Activated CD4-positive, alpha-beta T cell treated with anti-CD3 and anti-CD28 coated beads for 1 hour (primary cell): ENCODE results near the gene TOP3B.

ENCODE experiments used
- DNase-seq: peaks from one replicate; pipeline ENCODE4 v3.0.0-alpha.2; 2020

Gene TOP3B

DNA sequence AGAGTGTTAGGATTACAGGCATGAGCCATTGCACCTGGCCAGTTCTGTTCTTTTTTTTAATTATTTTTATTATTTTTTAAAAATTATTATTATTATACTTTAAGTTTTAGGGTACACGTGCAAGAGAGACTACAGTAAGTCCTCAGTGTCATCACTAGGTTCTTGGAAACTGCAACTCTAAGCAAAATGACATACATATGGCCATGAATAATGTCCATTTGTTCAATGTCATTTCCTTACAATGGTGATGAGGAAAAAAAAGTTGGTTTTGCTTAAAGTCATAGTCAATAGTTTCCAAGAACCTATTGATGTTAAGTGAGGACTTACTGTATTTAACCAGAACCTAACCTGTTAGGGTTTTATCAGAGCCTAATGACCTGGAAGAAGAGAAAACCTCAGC lies 29.4 kb upstream of the TOP3B start:
- no peak for DNase-seq

DNA sequence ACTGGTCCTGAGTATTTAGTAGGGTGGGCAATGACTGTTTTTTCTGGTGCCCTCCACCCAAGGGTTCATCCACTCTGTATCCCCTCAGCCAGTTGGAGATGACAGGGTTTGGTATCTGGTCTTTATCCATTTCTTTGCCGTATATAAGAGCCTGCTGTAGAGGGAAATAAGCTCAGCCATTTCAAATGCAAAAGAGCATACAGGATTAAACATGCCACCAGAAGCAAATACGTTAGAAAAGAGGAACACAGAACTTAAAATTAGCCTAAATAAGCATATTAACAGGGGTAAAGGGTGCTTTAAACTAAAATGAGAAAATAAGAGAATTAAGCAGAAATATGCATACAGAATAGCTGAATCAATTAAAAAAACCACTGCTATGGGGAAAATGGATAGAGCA lies 27.8 kb upstream of the TOP3B start:
- no peak for DNase-seq

DNA sequence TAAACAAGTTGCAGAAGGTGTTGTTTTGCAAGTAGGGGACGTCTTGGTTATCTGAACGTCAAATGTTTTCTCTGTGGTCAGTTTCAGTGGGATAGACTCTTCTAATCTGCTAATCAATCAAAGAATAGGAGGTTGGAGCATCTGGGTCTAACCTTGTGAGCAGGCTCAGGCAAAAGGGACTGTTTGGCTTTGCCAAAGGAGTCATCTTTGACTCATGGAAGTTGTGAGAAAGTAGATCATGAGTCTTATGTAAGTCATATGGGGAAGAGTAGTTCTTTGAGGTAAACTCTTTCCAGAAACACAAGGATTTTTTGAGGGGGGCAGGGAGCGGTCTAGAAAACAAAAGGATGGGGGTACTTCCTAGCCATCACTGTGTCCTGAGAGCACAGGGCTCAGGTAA lies 27.1 kb upstream of the TOP3B start:
- DNase-seq, result no peak

DNA sequence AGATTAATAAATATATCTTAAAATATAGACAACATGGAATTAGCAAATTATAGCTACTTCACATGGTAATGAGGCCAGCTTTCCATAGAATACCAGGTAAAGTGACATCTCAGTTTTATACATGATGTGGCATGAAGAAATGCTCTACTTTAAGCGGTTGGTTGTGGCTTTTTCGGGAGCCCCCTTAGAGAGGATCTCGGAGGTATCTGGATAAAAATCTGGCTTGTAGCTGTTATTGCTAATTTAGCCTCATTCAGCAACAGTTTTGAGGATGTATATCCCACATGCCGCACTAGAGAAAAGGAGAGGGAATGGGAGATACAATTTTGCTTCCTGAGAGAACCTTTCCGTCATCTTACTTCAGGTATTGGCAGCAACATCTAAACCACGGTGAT lies 24.0 kb upstream of the TOP3B start:
- no peak for DNase-seq

DNA sequence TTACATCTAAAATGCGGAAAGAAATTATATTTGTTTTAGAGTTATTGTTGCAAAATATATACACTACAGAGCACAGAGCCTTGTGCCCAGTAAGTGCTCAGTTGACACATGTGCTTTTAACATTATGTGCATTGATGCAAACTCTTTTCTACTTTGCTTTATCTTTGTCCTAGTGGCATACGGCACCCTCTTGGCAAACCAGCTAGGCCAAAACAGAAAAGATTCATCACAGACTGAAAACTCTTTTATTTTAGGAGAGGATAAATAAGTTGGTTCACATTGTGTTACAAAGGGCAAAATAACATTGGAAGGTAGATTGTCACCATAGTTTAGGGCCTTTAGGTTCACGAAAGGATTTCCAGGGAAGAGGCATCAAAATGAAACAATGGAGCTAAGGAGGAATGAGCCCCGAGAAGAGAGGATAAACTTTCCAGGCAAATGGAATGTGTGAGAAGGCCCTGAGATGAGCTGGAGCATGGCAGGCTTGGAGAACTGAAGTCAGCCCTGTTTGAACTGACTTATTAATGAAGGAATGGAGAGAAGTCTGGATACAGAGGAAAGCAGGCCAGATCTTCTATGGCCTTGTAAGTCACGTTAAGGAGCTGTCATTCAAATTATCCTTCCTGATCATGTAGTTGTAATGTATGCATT lies 23.5 kb upstream of the TOP3B start:
- no peak for DNase-seq

DNA sequence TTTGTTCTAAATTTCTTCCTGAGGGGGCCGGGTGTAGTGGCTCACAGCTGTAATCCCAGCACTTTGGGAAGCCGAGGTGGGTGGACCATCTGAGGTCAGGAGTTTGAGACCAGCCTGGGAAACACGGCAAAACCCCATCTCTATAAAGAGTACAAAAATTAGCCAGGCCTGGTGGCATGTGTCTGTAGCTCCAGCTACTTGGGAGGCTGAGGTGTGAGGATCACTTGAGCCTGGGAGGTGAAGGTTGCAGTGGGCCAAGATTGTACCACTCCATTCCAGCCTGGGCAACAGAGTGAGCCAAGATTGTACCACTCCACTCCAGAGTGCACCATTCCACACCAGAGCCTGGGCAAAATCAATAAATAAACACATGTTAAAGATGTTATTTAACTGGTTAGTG lies 20.6 kb upstream of the TOP3B start:
- DNase-seq, result no peak

DNA sequence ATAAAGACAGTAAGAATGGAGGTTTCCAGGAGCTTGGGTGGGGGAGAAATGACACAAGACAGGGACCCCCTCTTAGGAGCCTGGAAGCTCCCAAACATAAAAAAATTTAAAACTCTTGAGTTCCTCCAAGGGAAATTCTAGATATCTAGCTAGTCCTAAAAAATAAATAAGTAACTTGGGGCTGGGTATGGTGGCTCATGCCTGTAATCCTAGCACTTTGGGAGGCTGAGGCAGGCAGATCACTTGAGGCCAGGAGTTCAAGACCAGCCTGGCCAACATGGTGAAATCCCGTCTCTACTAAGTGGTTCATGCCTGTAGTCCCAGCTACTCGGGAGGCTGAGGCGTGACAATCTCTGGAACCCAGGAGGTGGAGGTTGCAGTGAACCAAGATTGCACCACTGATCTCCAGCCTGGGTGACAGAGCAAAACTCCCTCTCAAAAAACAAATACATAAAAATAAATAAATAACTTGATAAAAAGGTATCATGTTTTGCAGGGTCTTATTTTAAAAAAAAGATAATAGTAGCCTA lies 20.0 kb upstream of the TOP3B start:
- DNase-seq, result no peak

DNA sequence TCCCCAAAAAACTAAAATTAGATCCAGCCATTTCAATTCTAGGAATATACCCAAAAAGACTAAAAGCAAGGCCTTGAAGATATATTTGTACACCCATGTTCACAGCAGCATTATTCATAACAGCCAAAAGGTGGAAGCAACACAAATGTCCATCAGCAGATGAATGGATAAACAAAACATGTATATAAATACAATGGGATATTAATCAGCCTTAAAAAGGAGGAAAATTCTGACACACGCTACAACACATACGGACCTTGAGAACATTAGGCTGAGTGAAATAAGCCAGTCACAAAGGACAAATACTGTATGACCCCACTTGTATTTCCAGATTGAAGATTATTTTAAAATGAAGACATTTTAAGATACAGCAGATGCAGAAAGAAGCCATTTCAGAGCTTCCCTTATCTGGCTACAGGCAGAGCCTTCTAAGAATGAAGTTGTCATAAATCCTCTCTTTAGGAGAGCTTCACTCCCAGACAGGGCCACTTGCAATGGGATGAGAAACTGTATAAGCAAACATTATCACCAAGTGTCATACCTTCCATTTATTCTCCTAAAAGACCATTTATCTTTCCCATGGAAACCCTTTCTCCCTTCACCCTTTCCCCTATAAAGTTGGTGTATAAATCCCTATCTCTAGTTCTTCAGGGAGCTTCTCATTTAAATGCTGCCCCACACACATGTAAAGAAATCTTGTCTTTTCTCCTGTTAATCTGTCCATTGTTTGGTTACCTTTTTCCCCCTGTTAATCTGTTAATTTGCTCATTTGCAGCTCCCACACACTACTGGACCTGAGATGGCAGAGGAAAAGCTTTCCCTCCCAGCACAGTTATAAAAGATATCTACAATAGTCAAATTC lies 19.3 kb upstream of the TOP3B start:
- DNase-seq, result no peak

DNA sequence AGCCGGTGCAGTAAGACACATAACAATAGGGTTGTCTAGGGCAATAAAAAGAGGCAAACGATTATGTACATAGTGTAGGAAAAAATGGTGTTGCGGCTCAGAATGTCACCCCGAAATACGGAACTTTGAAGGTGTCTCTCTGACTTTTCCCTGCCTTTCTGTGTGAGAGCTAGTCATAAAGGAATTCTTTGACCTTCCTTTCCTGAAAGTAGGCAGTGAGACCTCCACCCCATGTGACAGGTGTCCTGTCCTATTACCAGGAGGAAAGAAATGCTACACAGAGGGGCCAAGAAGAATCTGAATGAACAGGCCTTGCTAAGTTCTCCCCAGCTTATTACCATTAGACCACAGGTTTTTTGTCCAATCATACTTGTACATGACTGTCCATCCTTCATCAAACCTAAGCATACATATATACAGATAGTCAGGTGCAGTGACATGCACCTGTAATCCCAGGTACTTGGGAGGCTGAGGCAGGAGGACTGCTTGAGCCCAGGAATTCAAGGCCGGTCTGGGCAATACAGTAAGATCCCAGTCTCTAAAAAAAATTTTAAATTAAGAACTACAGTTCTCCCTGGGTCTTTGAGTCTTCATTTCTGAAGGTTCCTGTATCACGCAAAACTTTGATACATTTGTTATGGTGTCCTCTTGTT lies 16.1 kb upstream of the TOP3B start:
- no peak for DNase-seq

DNA sequence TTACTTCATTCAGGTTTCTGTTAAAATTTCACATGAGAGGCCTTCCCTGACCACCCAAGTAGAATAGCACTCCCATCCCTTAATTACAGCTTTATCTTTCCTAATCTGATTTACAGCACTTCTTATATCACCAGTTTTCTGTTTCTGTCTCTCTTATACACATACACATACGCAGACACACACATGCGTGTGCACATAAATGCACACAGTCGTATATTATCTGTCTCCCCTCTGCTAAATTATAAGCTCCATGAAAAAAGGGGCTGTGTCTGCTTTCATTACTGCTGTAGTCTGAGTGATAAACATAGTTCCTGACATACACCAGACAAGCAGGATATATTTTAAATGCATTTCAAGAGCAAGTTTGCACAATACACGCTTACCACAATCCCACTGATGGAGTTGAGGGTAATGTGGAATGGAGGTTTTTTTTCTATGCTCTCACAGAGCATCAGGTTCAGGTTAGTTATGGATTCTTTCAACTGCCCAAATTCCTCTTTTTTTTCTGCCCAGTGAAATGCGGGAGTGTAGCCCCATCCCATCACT lies 13.7 kb upstream of the TOP3B start:
- DNase-seq, result no peak

DNA sequence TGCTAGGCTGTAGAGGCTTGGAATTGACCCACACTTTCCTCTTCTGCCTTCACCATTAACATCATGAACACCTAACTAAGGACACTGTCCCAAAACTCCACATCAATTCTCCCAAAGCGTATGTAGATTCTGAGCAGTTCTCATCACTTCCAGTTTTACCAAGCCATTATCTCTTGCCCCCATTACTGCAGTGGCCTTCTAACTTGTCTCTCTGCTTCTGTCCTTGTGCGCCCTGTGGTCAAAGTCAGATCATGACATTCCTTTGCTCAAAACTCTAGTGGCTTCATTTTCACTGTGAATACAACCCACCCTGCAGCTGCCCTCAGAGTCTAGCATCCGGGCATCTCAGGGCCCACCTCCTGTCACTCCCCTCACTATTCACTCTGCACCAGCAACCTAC lies 13.1 kb upstream of the TOP3B start:
- DNase-seq, result no peak

DNA sequence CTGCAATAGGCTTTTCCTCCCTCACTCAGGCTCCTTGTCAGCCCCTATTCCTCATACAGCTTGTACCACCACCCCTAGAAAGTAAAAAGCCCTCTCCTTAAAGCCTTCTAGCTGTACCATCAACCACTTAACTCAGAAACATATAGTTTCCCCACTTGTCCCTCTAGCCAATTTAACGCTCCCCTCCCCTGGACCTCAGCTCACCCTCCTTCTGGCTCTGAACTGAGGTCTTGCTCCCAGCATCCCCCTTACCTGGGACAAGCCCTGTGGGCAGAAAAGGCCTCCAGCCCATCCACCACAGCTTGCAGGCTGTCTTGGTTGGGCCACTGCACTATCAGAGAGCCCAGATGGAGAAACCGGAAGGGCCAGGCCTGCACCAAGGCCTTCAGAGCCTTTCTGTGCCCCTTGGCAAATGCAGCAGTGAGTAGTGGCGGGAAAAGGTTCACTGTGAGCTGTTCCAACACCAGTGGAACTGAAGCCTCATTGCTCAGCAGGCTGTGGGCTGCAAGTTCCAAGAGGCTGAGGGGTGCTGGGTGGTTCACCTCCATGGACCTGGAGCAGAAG lies 12.4 kb upstream of the TOP3B start:
- DNase-seq, result no peak

DNA sequence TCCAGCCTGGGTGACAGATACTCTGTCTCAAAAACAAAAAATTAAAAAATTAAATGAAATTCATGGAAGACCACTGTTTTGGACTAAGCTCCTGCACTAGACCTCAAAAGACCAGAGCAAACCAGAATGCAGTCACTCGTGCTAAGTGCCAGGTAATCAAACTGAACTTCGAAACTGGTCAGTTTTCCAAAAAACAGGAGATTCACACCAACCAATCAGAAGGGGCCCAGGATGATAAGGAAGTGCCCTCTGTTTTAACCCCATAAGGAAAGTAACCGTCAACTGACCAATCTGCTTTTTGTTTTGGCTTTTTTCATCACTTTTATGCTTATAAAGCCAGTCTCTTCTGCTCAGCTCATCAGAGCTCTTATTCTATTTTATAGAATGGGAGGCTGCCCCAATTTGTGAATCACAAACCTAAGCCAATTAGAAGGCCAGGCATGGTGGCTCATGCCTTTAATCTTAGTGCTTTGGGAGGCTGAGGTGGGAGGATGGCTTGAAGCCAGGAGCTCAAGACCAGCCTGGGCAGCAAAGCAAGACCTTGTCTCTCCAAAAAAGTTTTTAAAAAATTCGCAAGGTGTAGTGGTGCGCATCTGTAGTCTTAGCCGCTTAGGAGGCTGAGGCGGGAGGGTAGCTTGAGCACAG lies 10.1 kb upstream of the TOP3B start:
- DNase-seq, result no peak

DNA sequence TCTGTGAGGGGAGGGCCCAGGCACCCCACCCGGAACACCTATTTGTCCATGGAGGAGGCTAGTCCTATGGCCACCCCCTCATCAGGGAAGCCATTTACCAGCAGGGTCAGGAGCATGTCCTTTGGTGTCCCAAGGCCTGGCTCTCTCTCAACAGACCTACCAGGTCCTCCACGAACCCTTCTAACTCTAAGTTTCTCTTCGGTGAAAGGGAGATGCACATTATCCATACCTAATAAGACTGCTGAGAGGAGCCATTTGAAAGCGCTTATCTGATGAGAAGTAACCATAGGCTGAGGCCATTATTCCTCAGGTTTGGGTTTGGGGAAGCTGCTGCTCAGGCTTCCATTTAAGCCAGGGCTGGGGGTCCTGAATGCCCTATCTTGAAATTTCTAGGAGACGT lies 9.2 kb upstream of the TOP3B start:
- no peak for DNase-seq

DNA sequence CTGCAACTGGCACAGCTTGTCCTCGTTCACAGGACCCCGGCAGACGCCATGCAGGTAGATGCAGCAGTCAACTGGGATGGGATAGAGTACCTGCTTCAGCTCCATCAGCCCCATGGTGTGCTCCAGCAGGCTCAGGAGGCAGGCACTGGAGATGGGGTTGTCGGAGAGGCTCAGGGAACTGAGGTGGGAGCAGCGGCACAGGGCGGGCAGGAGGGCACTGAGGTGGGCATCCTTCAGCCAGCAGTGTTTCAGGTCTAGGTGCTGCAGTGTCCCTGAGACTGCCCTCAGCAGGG lies 8.7 kb upstream of the TOP3B start:
- no peak for DNase-seq

DNA sequence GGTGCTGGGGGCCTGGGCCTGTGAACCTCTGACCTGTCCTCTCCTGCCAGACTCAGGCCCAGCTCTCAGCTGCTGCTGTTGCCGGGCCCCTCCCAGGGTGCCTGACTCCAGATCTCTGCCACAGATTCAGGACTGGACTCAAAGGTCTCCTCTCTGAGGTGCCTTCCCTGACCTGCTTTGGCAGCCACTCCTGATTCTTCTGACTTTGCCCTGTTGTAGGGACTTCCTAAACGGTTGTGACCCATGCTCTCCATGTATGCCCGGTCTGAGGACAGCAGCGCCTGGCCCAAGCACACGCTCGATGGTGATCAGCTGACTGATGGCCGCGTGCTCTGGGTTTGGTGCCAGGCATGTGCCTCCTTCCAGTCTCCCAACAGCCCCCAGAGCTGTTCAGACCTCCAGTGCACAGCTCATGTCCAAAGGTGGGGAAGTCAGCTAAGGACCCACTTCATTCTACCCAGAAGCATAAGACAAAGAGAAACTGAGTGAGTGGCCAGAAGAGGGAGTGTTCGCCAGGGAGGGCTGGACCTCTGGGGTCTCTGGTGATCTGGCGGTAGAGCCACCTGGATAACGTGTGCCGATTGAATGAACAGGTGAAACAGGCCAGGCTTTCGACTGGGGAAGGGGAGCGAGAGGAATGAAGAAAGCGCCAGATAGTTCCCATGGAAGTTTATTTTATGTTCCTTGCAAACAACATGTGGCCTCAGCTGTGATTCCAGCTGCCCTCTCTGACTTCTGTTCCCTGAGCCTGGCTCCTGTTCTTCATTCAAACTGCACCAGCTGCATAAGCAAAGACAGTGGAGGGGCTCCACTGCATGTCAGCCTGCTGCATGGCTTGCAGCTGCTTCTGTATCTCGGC lies 8.1 kb upstream of the TOP3B start:
- no peak for DNase-seq

DNA sequence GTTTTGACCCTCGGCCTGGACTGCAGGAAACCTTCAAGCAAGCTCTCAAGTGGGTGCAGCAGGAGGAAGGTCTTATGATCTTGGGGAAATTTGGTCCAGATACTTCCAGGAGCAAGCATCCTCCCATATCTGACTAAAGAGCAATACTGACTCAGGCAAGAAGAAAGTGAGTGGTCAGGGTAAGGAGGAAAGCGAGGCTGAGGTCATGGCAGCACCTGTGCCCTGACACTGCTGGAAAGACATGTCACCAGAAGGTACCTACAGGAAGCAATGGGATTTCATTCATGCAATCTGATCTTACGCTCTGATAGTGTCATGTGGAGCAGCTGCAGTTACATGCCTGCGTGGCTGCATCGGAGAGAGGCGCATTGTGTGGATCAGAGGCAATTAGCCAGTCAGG lies 6.5 kb upstream of the TOP3B start:
- DNase-seq, result no peak

DNA sequence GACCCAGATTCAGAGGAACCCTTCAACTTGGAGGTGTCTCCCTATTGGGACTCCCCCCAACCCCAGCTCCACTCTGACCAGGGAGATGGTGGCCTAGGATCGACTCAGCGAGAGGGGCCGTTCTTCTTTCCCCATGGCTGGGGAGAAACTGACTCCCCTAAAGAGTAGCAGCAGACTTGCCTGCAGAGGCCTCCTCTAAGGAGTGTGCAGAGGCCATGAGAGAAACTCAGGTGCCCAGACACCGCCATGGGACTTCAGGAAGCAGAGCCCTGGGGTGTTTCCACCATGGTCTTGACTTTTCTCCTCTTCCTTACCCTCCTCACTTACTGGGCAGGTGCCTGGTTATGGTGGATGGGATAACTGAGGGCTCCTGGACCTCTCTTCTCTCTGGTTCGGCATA lies 2.6 kb upstream of the TOP3B start:
- no peak for DNase-seq

DNA sequence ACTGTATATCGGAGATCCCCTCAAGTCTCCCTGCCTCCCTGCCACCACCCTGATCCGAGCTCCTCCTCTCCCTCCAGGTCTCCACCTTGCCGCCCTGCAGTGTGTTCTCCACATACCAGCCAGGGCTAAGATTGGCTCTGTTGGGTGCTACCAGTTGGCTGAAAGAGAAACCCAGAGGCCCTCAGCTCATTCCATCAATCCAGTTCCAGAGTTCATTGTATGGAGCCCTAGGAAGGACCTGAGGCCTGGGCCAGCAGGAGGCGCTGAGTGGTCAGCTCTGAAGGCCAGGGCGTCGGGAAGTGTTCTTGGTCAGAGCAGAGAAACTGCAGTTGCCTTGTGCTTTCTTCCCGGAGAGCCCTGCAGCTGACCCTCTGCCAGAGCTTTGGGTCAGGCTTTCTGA lies 2.2 kb upstream of the TOP3B start:
- DNase-seq, result no peak

DNA sequence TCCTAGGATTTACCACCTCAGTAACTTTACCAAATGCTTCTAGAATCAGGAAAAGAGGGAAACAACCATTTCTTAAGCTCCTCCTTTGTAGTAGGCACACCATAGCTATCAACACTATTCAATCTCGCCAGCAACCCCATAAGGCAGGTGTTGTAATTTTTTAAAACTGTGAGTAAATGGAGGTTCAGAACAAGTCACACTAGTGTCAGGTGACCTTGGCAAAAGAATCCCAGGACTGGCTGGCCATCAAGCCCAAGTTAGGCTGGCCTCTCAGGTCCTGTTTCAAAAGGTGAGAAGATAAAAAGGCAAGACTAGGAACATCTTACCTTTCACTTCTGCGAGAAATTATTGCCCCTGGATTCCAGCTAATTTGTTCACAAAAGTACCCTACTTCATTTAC lies 713 bp downstream of the TOP3B start:
- DNase-seq, result no peak

DNA sequence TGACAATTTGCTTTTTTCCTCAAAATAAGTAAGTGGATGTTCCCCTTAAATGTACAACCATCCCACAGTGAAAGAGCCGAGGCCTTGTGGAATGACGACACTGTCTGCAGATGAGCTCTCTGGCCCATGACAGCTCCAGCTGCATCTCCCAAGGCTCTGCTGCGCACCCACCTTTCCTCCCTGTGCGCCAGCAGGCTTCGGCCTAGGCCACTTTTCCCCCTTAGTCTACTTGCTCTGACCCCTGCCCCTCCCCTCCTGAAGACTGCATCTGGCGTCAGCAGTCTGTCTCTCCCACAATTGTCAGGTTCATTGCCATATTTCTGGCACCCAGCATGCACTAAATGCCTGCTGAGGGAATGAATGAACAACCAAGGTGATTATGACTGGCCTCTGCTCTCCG lies 2.0 kb downstream of the TOP3B start:
- DNase-seq, result no peak
